SK-N-SH treated with all-trans-retinoic acid at 6 μM for 48 hours (cell line): ENCODE results near the gene ZNF385B.

Experiments
- ATAC-seq: fragments of 200-7000 bp; cut with Tn5 transposase; 3 replicates; pipeline ENCODE4 v1.9.1; 2020; ENCODE audit warnings: mild to moderate bottlenecking, moderate library complexity
- ARNTL ChIP-seq: fragments of 450-650 bp; formaldehyde crosslinking; IDR thresholded peaks from 2 replicates; pipeline ENCODE4 v1.5.0; 2020; ENCODE audit warnings: low read depth, mild to moderate bottlenecking, moderate library complexity, borderline replicate concordance
- CREB5 ChIP-seq: fragments of 250-450 bp; sonication (Bioruptor Pico); IDR thresholded peaks from 2 replicates; pipeline ENCODE4 v1.5.1; 2020; ENCODE audit warnings: low read depth, mild to moderate bottlenecking, moderate library complexity
- CSDC2 ChIP-seq: fragments of 250-450 bp; sonication (Bioruptor Pico); IDR thresholded peaks from 2 replicates; pipeline ENCODE4 v1.5.0; 2020; ENCODE audit warnings: mild to moderate bottlenecking, moderate library complexity
- CSRNP3 ChIP-seq: fragments of 250-450 bp; sonication (Bioruptor Pico); IDR thresholded peaks from 2 replicates; pipeline ENCODE4 v1.5.1; 2021; ENCODE audit warnings: mild to moderate bottlenecking, moderate library complexity
- ISL1 ChIP-seq: fragments of 250-450 bp; sonication (Bioruptor Pico); IDR thresholded peaks from 2 replicates; pipeline ENCODE4 v2.1.2; 2022; ENCODE audit warnings: mild to moderate bottlenecking, moderate library complexity
- OSR1 ChIP-seq: fragments of 250-450 bp; sonication (Bioruptor Pico); IDR thresholded peaks from 2 replicates; pipeline ENCODE4 v1.8.0; 2022; ENCODE audit warnings: moderate library complexity, mild to moderate bottlenecking, inconsistent platforms
- POU6F1 ChIP-seq: fragments of 250-450 bp; sonication (Bioruptor Pico); IDR thresholded peaks from 2 replicates; pipeline ENCODE4 v1.8.0; 2021; ENCODE audit warnings: low read depth, mild to moderate bottlenecking, moderate library complexity, borderline replicate concordance
- SNAI2 ChIP-seq: fragments of 250-450 bp; sonication (Bioruptor Pico); IDR thresholded peaks from 2 replicates; pipeline ENCODE4 v1.5.0; 2020; ENCODE audit warnings: mild to moderate bottlenecking, moderate library complexity
- TCF4 ChIP-seq: fragments of 250-450 bp; sonication (Bioruptor Pico); IDR thresholded peaks from 2 replicates; pipeline ENCODE4 v1.8.0; 2021; ENCODE audit warnings: mild to moderate bottlenecking, moderate library complexity, borderline replicate concordance
- TSHZ2 ChIP-seq: fragments of 250-450 bp; sonication (Bioruptor Pico); IDR thresholded peaks from 2 replicates; pipeline ENCODE4 v1.5.0; 2020; ENCODE audit warnings: mild to moderate bottlenecking, moderate library complexity
- ZC3H10 ChIP-seq: fragments of 250-450 bp; sonication (Bioruptor Pico); IDR thresholded peaks from 2 replicates; pipeline ENCODE4 v1.5.1; 2021; ENCODE audit warnings: mild to moderate bottlenecking, moderate library complexity
- ZFP30 ChIP-seq: fragments of 450-650 bp; formaldehyde crosslinking; IDR thresholded peaks from 2 replicates; pipeline ENCODE4 v1.5.0; 2022; ENCODE audit warnings: mild to moderate bottlenecking, moderate library complexity
- ZNF565 ChIP-seq: fragments of 450-650 bp; formaldehyde crosslinking; conservative IDR thresholded peaks from 2 replicates; pipeline ENCODE4 v1.5.0; 2020; ENCODE audit warnings: low read depth, mild to moderate bottlenecking, moderate library complexity
- ZNF70 ChIP-seq: fragments of 450-650 bp; formaldehyde crosslinking; IDR thresholded peaks from 2 replicates; pipeline ENCODE4 v1.5.0; 2020; ENCODE audit warnings: mild to moderate bottlenecking, moderate library complexity

Gene ZNF385B

GRCh38 chr2:179860255-179861026 is 971 bp downstream of the ZNF385B start:
- no peak for TF ChIP-seq POU6F1 (CRISPR knock-in tag)
- no peak for TF ChIP-seq ZNF565 (CRISPR knock-in tag)
- ATAC-seq: peak; percentile 35; the same call in 2 of the 3 replicates

- no peak for TF ChIP-seq SNAI2 (CRISPR knock-in tag)
- no peak for TF ChIP-seq ARNTL
- no peak for TF ChIP-seq CREB5 (CRISPR knock-in tag)
- TF ChIP-seq CSDC2 (CRISPR knock-in tag): no peak
- TF ChIP-seq OSR1 (CRISPR knock-in tag): no peak
- no peak for TF ChIP-seq CSRNP3
- no peak for TF ChIP-seq POU6F1 (CRISPR knock-in tag)
- no peak for TF ChIP-seq TCF4 (CRISPR knock-in tag)
- no peak for TF ChIP-seq ZC3H10 (CRISPR knock-in tag)
- TF ChIP-seq TSHZ2 (CRISPR knock-in tag): no peak
- TF ChIP-seq ISL1 (CRISPR knock-in tag): no peak
- no peak for ATAC-seq
Measured at GRCh38 chr2:179859523-179859922, 1.9 kb downstream of the ZNF385B start.

- ATAC-seq: no peak
- TF ChIP-seq ZFP30 (CRISPR knock-in tag): no peak
Measured at GRCh38 chr2:179857236-179857635, 4.2 kb downstream of the ZNF385B start.

GRCh38 chr2:179856205-179856604 is 5.2 kb downstream of the ZNF385B start:
- ATAC-seq: no peak
- TF ChIP-seq TSHZ2 (CRISPR knock-in tag) (no peak), OSR1 (CRISPR knock-in tag) (no peak), ZNF70 (CRISPR knock-in tag) (no peak)
